Neural progenitor cell (in vitro differentiated cells): Measurements from ENCODE around the gene RPAP3. TPM values are rescaled to one million over a fixed set of nuclear protein-coding genes. Genes with fewer than 3 reads are reported as not detected.

Experiments used
- DNase-seq: peaks from one replicate; pipeline ENCODE4 v3.0.0-alpha.2; 2016; ENCODE audit warnings: low spot score
- H2AFZ ChIP-seq: fragments of 200-600 bp; sonication (generic); replicated peaks from 2 replicates; pipeline ENCODE4 v1.6.1; 2016; ENCODE audit warnings: antibody characterized with exemption
- H3F3A ChIP-seq: fragments of 200-600 bp; sonication (generic); 2 replicates; pipeline ENCODE4 v1.6.1; 2016; ENCODE audit warnings: antibody characterized with exemption, low read depth
- H3K27ac ChIP-seq: fragments of 200-600 bp; sonication (generic); 2 replicates; pipeline ENCODE4 v1.5.1; 2016; ENCODE audit warnings: mild to moderate bottlenecking
- H3K27me3 ChIP-seq: fragments of 200-600 bp; sonication (generic); 2 replicates; pipeline ENCODE4 v1.6.1; 2016; ENCODE audit warnings: mild to moderate bottlenecking, moderate library complexity
- H3K36me3 ChIP-seq: fragments of 200-600 bp; sonication (generic); 2 replicates; pipeline ENCODE4 v1.5.1; 2016
- H3K4me1 ChIP-seq: fragments of 200-600 bp; sonication (generic); 2 replicates; pipeline ENCODE4 v1.6.1; 2016; ENCODE audit warnings: mixed run types
- H3K4me2 ChIP-seq: fragments of 200-600 bp; sonication (generic); 2 replicates; pipeline ENCODE4 v1.6.1; 2016
- H3K4me3 ChIP-seq: fragments of 200-600 bp; sonication (generic); 2 replicates; pipeline ENCODE4 v1.5.1; 2016
- H3K79me2 ChIP-seq: fragments of 200-600 bp; sonication (generic); 2 replicates; pipeline ENCODE4 v1.6.1; 2016; ENCODE audit warnings: low read depth
- H3K9ac ChIP-seq: fragments of 200-600 bp; sonication (generic); 2 replicates; pipeline ENCODE4 v1.6.1; 2016
- H3K9me3 ChIP-seq: fragments of 200-600 bp; sonication (generic); 2 replicates; pipeline ENCODE4 v1.5.1; 2016; ENCODE audit warnings: low read depth
- H4K20me1 ChIP-seq: fragments of 200-600 bp; sonication (generic); 2 replicates; pipeline ENCODE4 v1.6.1; 2016; ENCODE audit warnings: low read depth
- H3K27ac Mint-ChIP-seq: 3 replicates; pipeline ENCODE4 v1.8.0; 2021; ENCODE audit warnings: mixed read lengths
- H3K27me3 Mint-ChIP-seq: 2 replicates; pipeline ENCODE4 v1.8.0; 2022; ENCODE audit warnings: low read depth, mild to moderate bottlenecking, inconsistent platforms, moderate library complexity, mixed read lengths; ENCODE audit not compliant: insufficient read depth
- H3K36me3 Mint-ChIP-seq: 3 replicates; pipeline ENCODE4 v1.8.0; 2021; ENCODE audit warnings: mixed read lengths
- H3K4me1 Mint-ChIP-seq: 3 replicates; pipeline ENCODE4 v1.8.0; 2021; ENCODE audit warnings: mixed read lengths
- H3K4me3 Mint-ChIP-seq: 3 replicates; pipeline ENCODE4 v1.8.0; 2021; ENCODE audit warnings: mild to moderate bottlenecking, moderate library complexity, mixed read lengths
- H3K9me3 Mint-ChIP-seq: 3 replicates; pipeline ENCODE4 v1.8.0; 2020; ENCODE audit warnings: mixed read lengths
- EZH2 ChIP-seq: fragments of 200-600 bp; sonication (generic); IDR thresholded peaks from 2 replicates; pipeline ENCODE4 v1.6.1; 2017; ENCODE audit warnings: antibody characterized with exemption, mild to moderate bottlenecking, moderate library complexity
- EZH2phosphoT487 ChIP-seq: fragments of 200-600 bp; sonication (generic); IDR thresholded peaks from 2 replicates; pipeline ENCODE4 v1.6.1; 2017; ENCODE audit warnings: antibody characterized with exemption
- total RNA-seq: library from RNA; depleted of rRNA; stranded (reverse); fragments of >200 nt; gene quantifications from 2 replicates; pipeline ENCODE4 v1.2.3, GENCODE V29; 2015; ENCODE audit warnings: low replicate concordance
- TF ChIP-seq, protein P1 (sequence below): fragments of 200-600 bp; sonication (generic); IDR thresholded peaks from 2 replicates; pipeline ENCODE4 v1.5.1; 2017; ENCODE audit warnings: antibody characterized with exemption, mild to moderate bottlenecking

Gene RPAP3
- total RNA-seq, 1 donor from 2014 or later = 61.9 TPM

DNA sequence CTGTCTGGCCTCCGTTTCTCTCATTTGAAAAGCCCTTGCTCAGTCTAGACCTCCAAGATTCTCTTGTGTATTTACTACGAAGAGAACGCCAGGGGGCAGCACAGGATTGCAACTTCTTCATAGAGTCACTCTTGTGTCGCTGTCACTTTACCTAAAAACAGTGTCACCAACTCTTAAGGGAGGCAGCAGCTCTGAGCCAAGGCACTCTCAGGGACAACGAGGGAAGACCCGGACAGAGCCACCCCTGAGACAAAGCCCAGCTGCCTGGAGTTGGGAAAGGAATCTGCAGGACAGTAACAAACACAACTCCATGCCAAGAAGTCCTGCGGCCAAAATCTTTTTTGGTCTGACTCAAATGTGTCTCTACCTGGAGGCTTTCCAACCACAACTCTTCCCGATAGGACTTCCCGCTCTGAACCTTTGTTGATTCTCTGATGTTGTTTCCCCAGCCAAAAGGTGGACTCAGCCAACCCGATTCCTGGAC is 9.6 kb upstream of the RPAP3 start:
- Histone ChIP-seq H3K9me3 (no peaks in the 10 kb centered on the region), H3K27ac (no peak overlapping the region), H3K4me2 (no peak overlapping the region), H3K4me1 (peaks cover 4% of the 10 kb centered on the region), H3K79me2 (no peaks in the 10 kb centered on the region), H3K4me3 (no peak overlapping the region), H4K20me1 (no peaks in the 10 kb centered on the region), H3K36me3 (no peaks in the 10 kb centered on the region), H3F3A (peaks cover 5% of the 10 kb centered on the region), H2AFZ (no peak overlapping the region), H3K9ac (no peak overlapping the region), H3K27me3 (peaks cover 6% of the 10 kb centered on the region)
- DNase-seq = peak; percentile 92
- TF ChIP-seq, protein P1, sequence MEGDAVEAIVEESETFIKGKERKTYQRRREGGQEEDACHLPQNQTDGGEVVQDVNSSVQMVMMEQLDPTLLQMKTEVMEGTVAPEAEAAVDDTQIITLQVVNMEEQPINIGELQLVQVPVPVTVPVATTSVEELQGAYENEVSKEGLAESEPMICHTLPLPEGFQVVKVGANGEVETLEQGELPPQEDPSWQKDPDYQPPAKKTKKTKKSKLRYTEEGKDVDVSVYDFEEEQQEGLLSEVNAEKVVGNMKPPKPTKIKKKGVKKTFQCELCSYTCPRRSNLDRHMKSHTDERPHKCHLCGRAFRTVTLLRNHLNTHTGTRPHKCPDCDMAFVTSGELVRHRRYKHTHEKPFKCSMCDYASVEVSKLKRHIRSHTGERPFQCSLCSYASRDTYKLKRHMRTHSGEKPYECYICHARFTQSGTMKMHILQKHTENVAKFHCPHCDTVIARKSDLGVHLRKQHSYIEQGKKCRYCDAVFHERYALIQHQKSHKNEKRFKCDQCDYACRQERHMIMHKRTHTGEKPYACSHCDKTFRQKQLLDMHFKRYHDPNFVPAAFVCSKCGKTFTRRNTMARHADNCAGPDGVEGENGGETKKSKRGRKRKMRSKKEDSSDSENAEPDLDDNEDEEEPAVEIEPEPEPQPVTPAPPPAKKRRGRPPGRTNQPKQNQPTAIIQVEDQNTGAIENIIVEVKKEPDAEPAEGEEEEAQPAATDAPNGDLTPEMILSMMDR = peak; percentile 79
- TF ChIP-seq EZH2phosphoT487 = no peak
- TF ChIP-seq EZH2 = no peak
- Mint-ChIP-seq H3K4me1 (peaks cover 18% of the 10 kb centered on the region), H3K27ac (peak overlapping the region; percentile 32), H3K27me3 (no peaks in the 10 kb centered on the region), H3K9me3 (no peaks in the 10 kb centered on the region), H3K4me3 (no peak overlapping the region), H3K36me3 (no peaks in the 10 kb centered on the region)

DNA sequence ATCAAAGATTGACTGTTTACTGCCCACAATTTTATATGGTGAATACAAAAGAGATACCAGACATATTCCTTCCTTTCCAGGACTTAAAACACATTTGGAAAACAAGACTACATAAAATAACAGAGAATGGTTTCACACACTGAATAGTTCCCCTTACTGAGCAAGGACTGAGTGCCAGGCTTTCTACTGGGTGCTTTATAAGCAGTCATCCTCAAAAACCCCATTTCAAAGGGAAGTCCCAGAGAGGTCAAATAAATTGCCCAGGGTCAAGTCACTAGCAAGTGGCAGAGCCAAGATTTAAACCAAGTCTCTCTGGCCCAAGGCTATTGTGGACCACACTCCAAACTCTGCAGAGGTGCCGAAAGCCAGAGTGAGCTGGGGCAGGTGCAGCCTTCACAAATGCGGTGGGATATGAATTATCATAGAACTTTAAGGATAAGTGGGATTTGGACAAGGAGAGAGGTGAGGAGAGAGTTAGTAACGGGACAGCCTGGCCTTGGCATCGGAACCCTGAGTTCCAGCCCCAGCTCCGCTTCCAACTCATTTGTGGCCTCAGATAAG is 9.1 kb upstream of the RPAP3 start:
- H3K4me2 ChIP-seq = no peak overlapping the region
- H3K36me3 ChIP-seq = no peaks in the 10 kb centered on the region
- H3K27ac ChIP-seq = no peak overlapping the region
- peaks cover 6% of the 10 kb centered on the region for H3K27me3 ChIP-seq
- Mint-ChIP-seq H3K36me3 (no peaks in the 10 kb centered on the region), H3K27me3 (no peaks in the 10 kb centered on the region), H3K9me3 (no peaks in the 10 kb centered on the region), H3K27ac (peak overlapping the region; percentile 32), H3K4me3 (no peak overlapping the region), H3K4me1 (peaks cover 18% of the 10 kb centered on the region)
- H3F3A ChIP-seq = peaks cover 5% of the 10 kb centered on the region
- H3K9ac ChIP-seq = no peak overlapping the region
- peaks cover 4% of the 10 kb centered on the region for H3K4me1 ChIP-seq
- TF ChIP-seq EZH2 (no peak), EZH2phosphoT487 (no peak)
- TF ChIP-seq, protein P1 = no peak
- no peaks in the 10 kb centered on the region for H4K20me1 ChIP-seq
- no peaks in the 10 kb centered on the region for H3K9me3 ChIP-seq
- no peak overlapping the region for H3K4me3 ChIP-seq
- no peak for DNase-seq
- H2AFZ ChIP-seq = no peak overlapping the region
- no peaks in the 10 kb centered on the region for H3K79me2 ChIP-seq

DNA sequence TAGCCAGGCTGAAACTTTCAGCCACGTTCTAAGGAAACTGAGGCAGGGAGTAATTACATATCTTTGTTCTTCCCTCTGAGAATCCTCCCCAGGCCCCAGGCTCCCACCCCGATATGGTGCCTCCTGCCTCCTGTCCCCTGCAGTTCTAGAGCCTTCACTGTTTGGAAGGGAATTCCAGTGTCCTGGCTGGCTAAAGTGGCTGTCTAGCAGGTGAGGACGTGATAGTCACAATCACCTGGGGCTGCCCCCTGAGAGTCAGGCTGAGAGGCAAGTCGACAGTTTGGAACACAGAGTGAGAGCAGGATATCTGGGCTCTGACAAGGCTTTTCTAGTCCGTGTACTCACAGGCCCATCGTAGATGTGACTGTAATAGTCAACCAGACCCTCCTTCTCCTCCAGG is 6.3 kb upstream of the RPAP3 start:
- no peak overlapping the region for H3K4me3 ChIP-seq
- no peak overlapping the region for H3K27ac ChIP-seq
- no peak overlapping the region for H2AFZ ChIP-seq
- no peaks in the 10 kb centered on the region for H3K9me3 ChIP-seq
- no peaks in the 10 kb centered on the region for H3K4me1 ChIP-seq
- Mint-ChIP-seq H3K4me1 (peaks cover 8% of the 10 kb centered on the region), H3K4me3 (no peak overlapping the region), H3K27ac (no peak overlapping the region), H3K27me3 (no peaks in the 10 kb centered on the region), H3K36me3 (no peaks in the 10 kb centered on the region), H3K9me3 (no peaks in the 10 kb centered on the region)
- no peaks in the 10 kb centered on the region for H3K79me2 ChIP-seq
- no peaks in the 10 kb centered on the region for H3K36me3 ChIP-seq
- no peaks in the 10 kb centered on the region for H3F3A ChIP-seq
- no peak overlapping the region for H3K9ac ChIP-seq
- no peaks in the 10 kb centered on the region for H4K20me1 ChIP-seq
- no peak overlapping the region for H3K4me2 ChIP-seq
- TF ChIP-seq, protein P1 = no peak
- no peak for TF ChIP-seq EZH2phosphoT487
- no peak for TF ChIP-seq EZH2
- no peak for DNase-seq
- peaks cover 6% of the 10 kb centered on the region for H3K27me3 ChIP-seq
